Common myeloid progenitor, CD34-positive (primary cell): ENCODE measurements around the gene BCL11A.

Source experiments
- CTCF ChIA-PET: fragments of 350-600 bp; sonication (Branson Sonifier 250); formaldehyde crosslinking; loops from one replicate; lab custom pipeline; 2021; ENCODE audit warnings: antibody characterized with exemption; lab: Charles Lee
- POLR2A ChIA-PET: fragments of 350-600 bp; sonication (Branson Sonifier 250); formaldehyde crosslinking; loops from one replicate; lab custom pipeline; 2021; ENCODE audit warnings: antibody characterized with exemption; lab: Charles Lee
- DNase-seq, 3 donors: peaks; one replicate each; pipeline versions ENCODE4 v3.0.0 to v3.0.0-alpha.2; 2013
- H3K27ac ChIP-seq, 2 experiments: 1 replicate in 1 of 2; 2 replicates in 1 of 2; pipeline ENCODE4 v1.7.0; 2013; ENCODE audit warnings: inconsistent platforms in 2 of 2, low read length in 2 of 2, mild to moderate bottlenecking in 2 of 2, low read depth in 1 of 2, moderate library complexity in 1 of 2; ENCODE audit not compliant: severe bottlenecking in 2 of 2, insufficient read depth in 1 of 2, poor library complexity in 1 of 2
- H3K27me3 ChIP-seq, 5 experiments: replicated peaks in 2 of 5; 1 replicate in 3 of 5; 2 replicates in 2 of 5; pipeline versions ENCODE4 v1.6.1 to v1.7.0; 2013; ENCODE audit warnings: low read length in 4 of 5, mild to moderate bottlenecking in 2 of 5, moderate library complexity in 2 of 5, inconsistent platforms in 1 of 5; ENCODE audit not compliant: insufficient read depth in 5 of 5, control insufficient read depth in 4 of 5
- H3K36me3 ChIP-seq, 4 experiments: 1 replicate in 2 of 4; 2 replicates in 2 of 4; pipeline versions ENCODE4 v1.6.1 to v1.7.0; 2013; ENCODE audit warnings: low read length in 3 of 4, control low read depth in 1 of 4, mild to moderate bottlenecking in 1 of 4; ENCODE audit not compliant: control insufficient read depth in 4 of 4, insufficient read depth in 4 of 4
- H3K4me1 ChIP-seq, 4 experiments: 1 replicate in 3 of 4; 2 replicates in 1 of 4; pipeline versions ENCODE4 v1.6.1 to v1.7.1; 2013; ENCODE audit warnings: low read length in 3 of 4, mild to moderate bottlenecking in 3 of 4, control low read depth in 1 of 4, inconsistent platforms in 1 of 4, moderate library complexity in 1 of 4; ENCODE audit not compliant: control insufficient read depth in 4 of 4, insufficient read depth in 4 of 4; ENCODE audit errors: control extremely low read depth in 1 of 4
- H3K4me3 ChIP-seq, 7 experiments: 1 replicate in 4 of 7; 2 replicates in 3 of 7; pipeline versions ENCODE4 v1.5.1 to v1.7.0; 2013; ENCODE audit warnings: mild to moderate bottlenecking in 7 of 7, low read length in 6 of 7, moderate library complexity in 6 of 7, inconsistent platforms in 2 of 7, low read depth in 2 of 7, control low read depth in 1 of 7; ENCODE audit not compliant: insufficient read depth in 4 of 7, control insufficient read depth in 1 of 7; ENCODE audit errors: extremely low read depth in 1 of 7
- H3K9me3 ChIP-seq, 5 experiments: 1 replicate in 4 of 5; 2 replicates in 1 of 5; pipeline versions ENCODE4 v1.6.1 to v1.7.1; 2013; ENCODE audit warnings: low read length in 4 of 5, mild to moderate bottlenecking in 2 of 5, inconsistent platforms in 1 of 5, low read depth in 1 of 5, moderate library complexity in 1 of 5; ENCODE audit not compliant: control insufficient read depth in 4 of 5, insufficient read depth in 2 of 5; ENCODE audit errors: control extremely low read depth in 1 of 5
- WGBS: methylation state at CpG from one replicate; pipeline ENCODE4 v1.1.5; 2013; ENCODE audit not compliant: insufficient coverage; 5-methylcytosine and 5-hydroxymethylcytosine counted together

The BCL11A gene

DNA sequence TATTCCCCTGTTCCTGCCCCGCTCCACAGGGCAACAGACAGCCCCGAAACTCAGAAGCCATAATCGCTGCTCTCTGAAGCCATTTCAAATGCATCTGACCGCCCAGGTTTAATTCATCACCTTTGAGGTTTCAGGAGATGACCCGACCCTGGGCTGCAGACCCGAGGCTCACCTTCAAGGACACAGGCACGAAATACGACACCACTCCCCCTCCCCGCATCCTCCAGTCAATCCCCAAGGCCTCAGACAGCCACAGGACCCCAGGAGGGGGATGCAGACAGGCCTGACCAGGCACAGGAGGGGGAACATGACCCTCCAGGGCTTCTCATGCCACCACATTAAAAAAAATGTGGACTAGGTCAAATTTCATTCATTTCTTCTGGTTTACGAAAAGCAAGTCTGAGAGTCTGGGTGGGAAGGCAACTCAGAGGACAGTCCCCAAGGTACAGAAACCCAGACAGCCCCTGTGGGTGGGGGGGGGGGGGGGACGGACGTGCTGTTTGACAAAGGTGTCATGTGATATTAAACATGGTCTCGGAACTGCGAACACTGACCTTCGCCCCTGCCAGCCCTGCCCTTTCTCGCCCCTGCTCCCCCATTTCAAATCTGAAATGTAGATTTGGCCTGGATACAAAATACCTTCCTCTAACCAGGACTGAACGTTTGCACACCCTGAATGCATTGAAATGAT lies 142.9 kb downstream of the BCL11A start:
- CTCF ChIA-PET: interaction anchor here (1.5 kb wide), 1 partner anchor 29 kb away, joined by 5 read pairs; no protein-coding TSS in a partner anchor
- no peak for DNase-seq
- POLR2A ChIA-PET: no interaction called here
- peak overlapping the region in 2 of 7 experiments; percentile 1 to 44 for H3K4me3 ChIP-seq
- peaks cover 36 to 85% (median 82%) of the 10 kb centered on the region in 4 experiments for H3K4me1 ChIP-seq
- no peaks in the 10 kb centered on the region for H3K9me3 ChIP-seq
- peak overlapping the region in 1 of 2 experiments; percentile 49 for H3K27ac ChIP-seq
- 79% methylated on average over 15 of the region's 17 CpGs for WGBS
- H3K27me3 ChIP-seq: no peaks in the 10 kb centered on the region
- H3K36me3 ChIP-seq: no peaks in the 10 kb centered on the region

DNA sequence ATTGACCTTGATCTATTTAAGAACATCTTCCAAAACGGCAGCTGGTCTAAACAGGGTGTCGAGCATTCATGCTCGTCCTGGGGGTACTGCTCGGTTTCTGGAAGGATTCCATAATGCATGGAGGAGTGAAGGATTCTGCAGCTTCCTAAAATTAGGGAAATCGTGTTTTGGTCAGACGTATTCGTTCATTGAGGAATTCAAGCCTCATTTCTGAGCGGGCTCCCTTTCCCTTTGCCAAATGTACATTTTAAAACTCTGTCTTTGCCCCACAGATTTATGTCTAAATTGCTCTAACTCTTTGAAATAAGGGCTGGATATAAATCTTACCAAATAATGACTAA lies 144.0 kb downstream of the BCL11A start:
- no peaks in the 10 kb centered on the region for H3K9me3 ChIP-seq
- CTCF ChIA-PET: interaction anchor here (1.1 kb wide), 1 partner anchor 10 kb away, joined by 3 read pairs; no protein-coding TSS in a partner anchor
- peaks cover 36 to 92% (median 89%) of the 10 kb centered on the region in 4 experiments for H3K4me1 ChIP-seq
- no peak overlapping the region for H3K27ac ChIP-seq
- H3K4me3 ChIP-seq: no peak overlapping the region
- no peaks in the 10 kb centered on the region for H3K27me3 ChIP-seq
- POLR2A ChIA-PET: no interaction called here
- DNase-seq: no peak
- 97% methylated on average over 7 of the region's 8 CpGs for WGBS
- no peaks in the 10 kb centered on the region for H3K36me3 ChIP-seq

DNA sequence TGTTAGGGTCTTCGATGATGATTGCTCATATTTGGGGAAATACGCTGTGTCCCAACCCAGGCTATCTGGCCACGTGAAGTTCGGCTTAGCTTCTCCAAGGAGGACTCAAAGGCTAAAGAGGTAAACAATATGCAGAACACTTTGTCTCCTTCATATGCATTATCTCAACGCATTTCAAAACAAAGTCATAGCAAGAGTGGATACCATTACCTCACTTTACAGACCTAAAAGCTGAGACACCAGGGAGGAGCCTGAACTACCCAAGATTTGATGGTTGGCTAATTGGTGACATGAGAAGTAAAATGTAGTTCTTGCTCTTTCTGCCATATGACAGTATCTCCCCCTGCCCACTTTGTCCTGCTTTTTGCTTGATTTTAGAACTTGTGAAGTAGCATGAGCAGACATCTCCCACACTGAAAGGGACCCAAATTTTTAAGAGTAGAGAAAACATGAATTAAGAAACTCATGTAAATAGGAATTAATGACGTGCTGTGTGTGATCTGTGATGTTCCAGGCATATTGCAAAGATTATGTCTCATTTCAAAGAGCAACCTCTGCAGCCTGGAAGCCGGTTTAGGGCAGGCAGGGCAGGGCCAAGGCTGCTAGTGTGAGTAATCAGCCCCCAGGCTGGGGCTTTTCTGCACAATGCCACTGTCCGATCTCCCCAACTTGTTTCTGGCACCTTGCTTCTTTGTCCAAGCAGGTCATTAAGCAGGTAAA lies 144.5 kb downstream of the BCL11A start:
- 97% methylated on average over 6 of the region's 8 CpGs for WGBS
- Histone ChIP-seq H3K36me3 (no peaks in the 10 kb centered on the region), H3K4me1 (peaks cover 33 to 88% (median 86%) of the 10 kb centered on the region in 4 experiments), H3K4me3 (no peak overlapping the region), H3K27ac (no peak overlapping the region), H3K9me3 (no peaks in the 10 kb centered on the region), H3K27me3 (no peaks in the 10 kb centered on the region)
- DNase-seq: no peak
- CTCF ChIA-PET: interaction anchor here (1.1 kb wide), 1 partner anchor 9 kb away, joined by 3 read pairs; no protein-coding TSS in a partner anchor
- POLR2A ChIA-PET: no interaction called here

DNA sequence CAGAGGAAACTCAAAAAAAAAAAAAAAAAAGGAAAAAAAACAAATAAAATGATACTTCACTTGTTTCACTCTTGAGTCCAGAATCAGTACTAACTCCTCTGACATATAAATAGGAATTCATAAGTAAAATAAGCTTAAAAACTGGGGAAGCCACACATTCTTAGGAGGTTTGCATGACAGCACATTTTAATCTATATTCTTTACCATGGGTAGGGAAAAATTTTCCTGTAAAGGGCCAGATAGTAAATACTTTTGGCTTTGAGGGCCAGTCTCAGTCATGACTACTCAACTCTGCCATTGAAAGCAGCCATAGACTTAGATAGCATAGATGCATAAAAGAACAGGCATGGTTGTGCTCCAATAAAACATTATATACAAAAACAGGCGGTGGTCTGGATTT lies 145.2 kb downstream of the BCL11A start:
- no peaks in the 10 kb centered on the region for H3K36me3 ChIP-seq
- CTCF ChIA-PET: interaction anchor here (1.2 to 2.1 kb wide), 3 partner anchors 10 to 96 kb away, joined by 3 to 7 read pairs (median 3); no protein-coding TSS in a partner anchor

DNA sequence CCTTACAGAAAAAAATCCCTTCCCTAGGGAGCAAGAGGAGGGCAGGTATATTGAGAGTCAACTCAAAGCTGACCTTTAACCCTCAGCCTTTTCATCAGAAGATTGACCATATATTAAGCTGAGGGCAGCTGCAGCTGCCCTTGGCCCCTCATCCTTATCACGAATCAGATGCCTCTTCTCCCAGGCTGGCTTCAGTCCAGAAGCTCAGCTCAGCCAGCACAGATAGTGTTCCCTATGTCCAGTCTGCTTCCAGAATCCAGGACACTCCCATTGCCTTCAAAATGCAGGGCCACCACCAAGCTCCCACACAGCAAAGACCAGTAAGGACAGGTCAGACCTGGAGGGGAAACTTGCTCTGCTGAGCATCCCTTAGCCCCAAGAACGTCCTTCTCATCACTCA lies 146.1 kb downstream of the BCL11A start:
- no peaks in the 10 kb centered on the region for H3K9me3 ChIP-seq
- H3K4me1 ChIP-seq: peaks cover 28 to 74% (median 72%) of the 10 kb centered on the region in 4 experiments
- whole genome bisulfite sequencing: no CpG with 5 or more reads among the region's 2 CpGs
- no peaks in the 10 kb centered on the region for H3K27me3 ChIP-seq
- CTCF ChIA-PET: interaction anchor here (0.8 to 2.1 kb wide), 8 partner anchors 9 to 128 kb away, joined by 3 to 7 read pairs (median 3); no protein-coding TSS in a partner anchor
- no peak for DNase-seq
- H3K4me3 ChIP-seq: peak overlapping the region in 1 of 7 experiments; percentile 6
- POLR2A ChIA-PET: interaction anchor here (0.6 kb wide), 2 partner anchors 18 to 143 kb away, joined by 3 read pairs; no protein-coding TSS in a partner anchor
- H3K27ac ChIP-seq: no peak overlapping the region
- H3K36me3 ChIP-seq: no peaks in the 10 kb centered on the region

More for the DNA sequence above, 145.2 kb downstream of the BCL11A start:
- H3K4me3 ChIP-seq: no peak overlapping the region
- no peaks in the 10 kb centered on the region for H3K27me3 ChIP-seq
- WGBS: 100% methylated on average over 1 of the region's 1 CpG
- peaks cover 29 to 82% (median 78%) of the 10 kb centered on the region in 4 experiments for H3K4me1 ChIP-seq
- H3K27ac ChIP-seq: no peak overlapping the region
- no peak for DNase-seq
- no peaks in the 10 kb centered on the region for H3K9me3 ChIP-seq
- POLR2A ChIA-PET: interaction anchor here (0.6 kb wide), 1 partner anchor 337 kb away, joined by 4 read pairs; no protein-coding TSS in a partner anchor

DNA sequence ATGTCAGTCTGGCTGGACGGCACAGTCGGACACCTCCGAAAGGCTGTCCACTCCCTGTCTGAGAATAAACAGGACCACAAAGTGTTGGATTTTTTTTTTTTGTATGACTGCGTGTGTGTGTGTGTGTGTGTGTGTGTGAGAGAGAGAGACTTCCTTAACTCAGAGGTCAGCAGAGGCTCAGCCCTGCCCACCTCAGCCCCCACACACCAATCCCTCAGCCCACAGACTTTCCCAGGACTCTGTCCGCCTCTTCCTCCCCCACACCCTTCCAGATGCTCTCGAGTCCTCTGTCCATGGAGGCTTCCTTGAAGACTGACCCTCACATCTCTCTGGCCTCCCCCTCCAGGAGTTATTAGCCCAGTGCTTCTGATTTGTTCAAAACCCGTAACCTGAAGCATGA lies 147.3 kb downstream of the BCL11A start:
- CTCF ChIA-PET: interaction anchor here (2.1 kb wide), 1 partner anchor 8 kb away, joined by 7 read pairs; no protein-coding TSS in a partner anchor
- no peak overlapping the region for H3K27ac ChIP-seq
- no CpG with 5 or more reads among the region's 7 CpGs for WGBS

More for the DNA sequence above, 147.3 kb downstream of the BCL11A start:
- Histone ChIP-seq H3K4me1 (peaks cover 23 to 68% (median 66%) of the 10 kb centered on the region in 4 experiments), H3K9me3 (no peaks in the 10 kb centered on the region), H3K27me3 (no peaks in the 10 kb centered on the region), H3K36me3 (no peaks in the 10 kb centered on the region), H3K4me3 (no peak overlapping the region)
- no peak for DNase-seq
- POLR2A ChIA-PET: no interaction called here
